ENCODE results near the gene DNAI1.

The DNAI1 gene

DNA sequence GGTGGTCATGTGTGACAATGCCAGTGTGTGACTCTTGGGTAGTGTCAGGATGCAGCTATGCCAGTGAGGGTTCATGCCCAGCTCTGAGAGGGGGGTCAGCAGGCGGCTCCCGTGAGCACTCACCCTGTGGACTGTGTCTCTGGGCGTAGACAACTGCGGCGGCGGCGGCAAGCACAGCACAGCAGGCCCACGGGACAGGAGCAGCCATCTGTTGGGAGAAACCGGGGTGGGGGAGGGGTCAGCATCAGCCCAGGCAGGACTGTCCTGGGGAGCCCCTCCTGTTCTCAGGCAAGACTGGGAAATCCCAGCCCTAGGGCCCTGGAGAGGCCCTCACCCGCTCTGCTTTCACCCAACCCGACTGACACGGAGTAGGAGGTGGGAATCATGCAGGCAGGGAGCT lies 110.2 kb downstream of the DNAI1 start:
- H3K4me1 ChIP-seq (ENCODE audit: control insufficient read depth in 5 of 5, insufficient read depth in 5 of 5, low read length in 5 of 5) = peaks cover 0 to 19% (median 4%) of the 10 kb centered on the region in 5 donors
- H3K27me3 ChIP-seq (ENCODE audit: control insufficient read depth in 5 of 5, insufficient read depth in 4 of 5, low read length in 5 of 5) = peaks cover 0 to 3% (median 0%) of the 10 kb centered on the region in 5 donors

DNA sequence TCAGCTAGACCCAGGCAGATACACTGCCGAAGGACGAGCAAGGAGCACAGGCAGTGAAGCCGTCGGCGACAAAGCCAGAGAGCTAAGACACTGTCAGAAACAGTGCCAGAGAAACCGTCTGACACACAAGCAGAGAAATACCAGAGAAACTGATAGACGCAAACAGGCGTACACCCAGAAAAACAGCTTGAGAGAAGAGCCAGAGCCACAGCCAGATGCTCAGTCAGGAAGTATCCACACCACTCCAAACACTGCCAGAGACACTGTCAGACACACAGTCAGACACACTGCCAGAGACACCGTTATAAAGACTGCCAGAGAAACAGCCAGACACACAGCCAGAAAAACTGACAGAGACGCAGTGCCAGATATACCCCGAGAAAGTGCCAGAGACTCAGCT lies 111.8 kb downstream of the DNAI1 start:
- H3K4me1 ChIP-seq (ENCODE audit: control insufficient read depth in 5 of 5, insufficient read depth in 5 of 5, low read length in 5 of 5) = peaks cover 0 to 19% (median 4%) of the 10 kb centered on the region in 5 donors
- H3K27me3 ChIP-seq (ENCODE audit: control insufficient read depth in 5 of 5, insufficient read depth in 4 of 5, low read length in 5 of 5) = peaks cover 0 to 3% (median 0%) of the 10 kb centered on the region in 5 donors

More for the DNA sequence above, 110.2 kb downstream of the DNAI1 start:
- H3K27ac ChIP-seq (ENCODE audit: low read depth, low read length) = no peak overlapping the region
- peaks cover 0 to 42% (median 28%) of the 10 kb centered on the region in 5 donors for H3K36me3 ChIP-seq (ENCODE audit: control insufficient read depth in 5 of 5, insufficient read depth in 5 of 5, low read length in 5 of 5)
- H3K9me3 ChIP-seq (ENCODE audit: control insufficient read depth in 5 of 5, low read length in 5 of 5) = no peaks in the 10 kb centered on the region
- no peak overlapping the region for H3K4me3 ChIP-seq (ENCODE audit: low read depth in 1 of 5, low read length in 5 of 5)
- H3K9ac ChIP-seq (ENCODE audit: low read length in 5 of 5) = no peak overlapping the region

More for the DNA sequence above, 111.8 kb downstream of the DNAI1 start:
- Histone ChIP-seq H3K9ac (ENCODE audit: low read length in 5 of 5) (no peak overlapping the region), H3K36me3 (ENCODE audit: control insufficient read depth in 5 of 5, insufficient read depth in 5 of 5, low read length in 5 of 5) (peaks cover 0 to 33% (median 20%) of the 10 kb centered on the region in 5 donors), H3K27ac (ENCODE audit: low read depth, low read length) (no peak overlapping the region), H3K4me3 (ENCODE audit: low read depth in 1 of 5, low read length in 5 of 5) (no peak overlapping the region), H3K9me3 (ENCODE audit: control insufficient read depth in 5 of 5, low read length in 5 of 5) (no peaks in the 10 kb centered on the region)

Data from subcutaneous abdominal adipose tissue (tissue), 5 donors.